Stimulated activated CD4-positive, alpha-beta T cell treated with anti-CD3 and anti-CD28 coated beads, Interleukin-12 subunit alpha, Interleukin-12 subunit beta, amount 100 ng/mL, for 24 hours (primary cell): ENCODE measurements around the gene AFF2.

Experiments
- DNase-seq, 2 experiments: peaks; one replicate each; pipeline ENCODE4 v3.0.0-alpha.2; 2020; ENCODE audit warnings: low read depth in 2 of 2

AFF2 gene

GRCh38 chrX:148723551-148723950, 223.1 kb downstream of the AFF2 start:
- DNase-seq = no peak

- no peak for DNase-seq
These were observed 228.5 kb downstream of the AFF2 start for GRCh38 chrX:148728901-148729300.

GRCh38 chrX:148732743-148733142, 232.3 kb downstream of the AFF2 start:
- no peak for DNase-seq

DNA sequence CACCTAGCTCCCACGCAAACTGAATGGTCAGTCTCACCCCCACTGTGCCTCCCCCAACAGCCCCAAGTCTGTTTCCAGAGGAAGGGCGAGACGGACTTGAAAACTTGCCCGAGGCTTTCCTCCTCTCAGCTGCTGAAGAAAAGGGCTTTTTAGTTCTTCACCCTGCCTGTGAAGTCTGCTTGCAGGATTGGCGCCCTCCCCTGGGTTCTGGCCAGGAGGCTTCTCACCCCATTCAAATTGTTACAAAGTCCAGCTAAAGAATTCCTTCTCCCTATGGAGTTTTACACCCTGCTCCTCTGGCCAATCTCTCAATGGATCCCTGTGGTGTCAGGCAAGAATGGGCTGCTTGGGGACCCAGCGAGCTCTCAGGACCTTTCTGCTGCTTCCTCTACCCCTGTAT, 241.0 kb downstream of the AFF2 start:
- no peak for DNase-seq

DNA sequence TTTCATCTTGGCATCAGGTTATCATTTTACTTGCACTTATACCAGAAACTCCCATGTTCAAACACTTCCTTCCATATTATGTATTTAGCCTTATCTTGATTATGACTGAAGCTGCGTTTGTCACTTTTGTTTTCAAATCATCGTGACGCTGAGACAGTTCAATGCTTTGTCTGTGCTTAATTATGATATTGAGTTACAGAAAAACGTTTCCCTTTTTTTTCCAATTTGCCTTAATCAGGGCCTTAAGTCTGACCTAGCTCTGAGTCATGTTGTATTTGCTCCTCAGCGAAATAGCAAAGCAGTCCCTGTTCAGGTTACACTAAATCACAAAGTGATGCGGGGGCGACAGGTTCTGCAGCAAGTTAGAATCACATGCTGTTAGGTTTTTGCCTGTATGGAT, 254.7 kb downstream of the AFF2 start:
- DNase-seq = no peak

DNA sequence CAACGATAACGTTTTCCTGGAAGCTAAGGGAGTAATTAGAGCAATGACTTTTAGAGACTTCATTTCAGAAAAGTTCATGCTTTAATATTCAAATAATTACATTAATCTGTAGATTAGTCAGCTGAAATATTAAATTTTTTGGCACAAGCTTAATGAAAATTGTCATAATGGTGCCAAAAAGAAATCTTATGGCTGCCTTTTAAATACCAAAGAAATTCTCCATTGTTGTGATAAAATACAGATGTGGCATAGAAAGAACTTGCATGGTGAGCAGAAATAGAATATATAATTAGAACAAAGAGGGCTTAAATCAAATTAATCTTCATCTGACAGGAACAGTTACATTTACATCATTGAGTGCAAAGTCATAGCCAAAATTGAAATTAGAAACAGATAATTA, 263.5 kb downstream of the AFF2 start:
- DNase-seq = no peak

DNA sequence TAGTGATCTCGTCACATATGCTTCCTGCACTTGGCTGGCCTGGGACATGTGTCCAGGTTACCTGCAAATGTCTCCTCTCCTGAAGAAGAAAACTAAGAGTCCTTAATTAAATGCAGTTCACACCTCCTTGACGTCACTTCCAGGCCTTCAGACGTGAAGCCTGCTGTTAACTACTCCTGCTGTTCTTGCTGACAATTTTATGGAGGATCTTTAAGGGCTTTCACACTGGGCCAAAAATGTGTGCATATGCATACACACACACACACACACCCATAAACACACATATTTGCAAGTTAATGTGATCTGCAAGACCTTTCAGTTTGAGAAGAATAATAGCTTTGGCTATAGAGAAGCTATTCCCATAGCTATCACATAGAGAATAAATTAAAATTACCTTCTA, 267.9 kb downstream of the AFF2 start:
- DNase-seq = no peak

GRCh38 chrX:148771440-148771839, 271.0 kb downstream of the AFF2 start:
- no peak for DNase-seq

DNA sequence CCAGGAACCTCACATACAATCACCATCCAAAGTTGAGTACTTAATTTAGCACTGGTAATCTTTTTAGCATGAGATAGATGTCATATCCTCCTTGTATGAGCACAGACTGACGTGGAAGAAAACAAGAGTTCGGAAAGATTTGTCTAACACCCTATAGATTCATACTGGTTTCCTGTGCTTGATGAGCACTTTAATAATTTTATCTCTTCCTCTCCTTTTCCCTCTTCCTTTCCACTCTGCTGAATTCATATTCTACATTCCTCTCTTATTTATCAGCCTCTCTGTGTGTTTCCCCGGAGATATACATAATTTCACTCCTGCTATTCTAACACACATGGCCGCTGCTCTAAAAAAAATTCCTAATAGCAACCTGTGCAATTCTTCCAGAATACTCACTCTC, 273.9 kb downstream of the AFF2 start:
- no peak for DNase-seq

- no peak for DNase-seq
These were observed 283.7 kb downstream of the AFF2 start for GRCh38 chrX:148784137-148784536.

DNA sequence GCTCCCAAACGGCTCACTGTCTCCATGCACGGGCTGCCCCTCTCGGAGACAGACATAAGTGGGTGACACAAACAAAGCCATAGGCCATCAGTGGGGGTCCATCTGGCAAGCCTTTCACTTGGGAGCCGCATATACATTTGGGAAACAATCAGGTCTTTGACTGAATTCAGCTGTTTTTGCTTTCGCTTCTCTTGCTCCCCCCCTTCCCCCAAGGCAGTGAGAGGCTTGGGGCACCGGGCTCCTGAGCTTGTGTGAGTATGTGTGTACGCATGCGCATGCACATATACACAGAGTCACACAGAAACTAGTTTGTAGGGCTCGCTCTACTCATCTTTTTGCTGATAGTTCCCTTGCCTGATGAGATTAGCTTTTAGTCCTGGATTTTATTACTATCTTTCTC, 284.4 kb downstream of the AFF2 start:
- no peak for DNase-seq

GRCh38 chrX:148785256-148785655, 284.8 kb downstream of the AFF2 start:
- DNase-seq = no peak

DNA sequence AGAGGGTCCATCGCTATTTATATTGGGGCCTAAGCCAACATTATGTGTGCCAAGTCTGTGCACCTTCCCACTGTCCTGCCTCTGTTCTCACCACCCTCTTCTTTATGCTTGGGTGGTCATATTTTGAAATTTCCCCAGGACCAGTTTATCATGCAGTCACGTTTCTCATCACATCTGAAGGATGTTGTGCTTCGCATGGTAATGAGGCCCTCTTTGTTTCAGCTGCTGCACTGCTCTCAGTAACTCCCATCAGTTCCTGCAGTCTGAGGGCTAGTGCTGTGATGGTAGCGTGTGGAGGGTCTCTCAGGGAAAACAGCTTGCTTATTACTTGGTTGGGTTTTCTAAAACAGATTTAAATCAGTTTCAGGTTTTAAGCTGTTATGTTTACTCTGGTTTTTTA, 288.0 kb downstream of the AFF2 start:
- no peak for DNase-seq

- DNase-seq = no peak
These were observed 293.9 kb downstream of the AFF2 start for GRCh38 chrX:148794350-148794749.

GRCh38 chrX:148804579-148805355, 304.4 kb downstream of the AFF2 start:
- DNase-seq = no peak

GRCh38 chrX:148806145-148806870, 305.9 kb downstream of the AFF2 start:
- no peak for DNase-seq

DNA sequence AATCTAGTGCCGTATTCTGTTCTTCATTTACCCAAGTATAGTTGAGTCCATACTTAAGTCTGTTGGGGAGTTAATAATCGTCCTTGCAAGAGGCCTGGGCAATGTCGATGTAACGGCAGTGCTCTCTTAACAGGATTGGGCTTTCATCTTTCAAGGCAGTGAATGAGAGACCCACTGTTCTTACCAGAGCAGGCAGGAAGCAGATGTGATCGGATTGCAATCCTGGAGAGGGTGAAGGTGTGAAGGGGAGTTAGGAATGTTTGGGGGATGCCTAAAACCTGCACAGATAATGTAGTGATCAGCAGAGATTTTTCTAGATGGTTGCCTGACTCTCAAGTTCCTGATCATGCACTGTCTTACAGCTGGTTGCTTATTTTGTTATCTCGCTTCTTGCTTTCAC, 308.4 kb downstream of the AFF2 start:
- no peak for DNase-seq

- no peak for DNase-seq
These were observed 310.8 kb downstream of the AFF2 start for GRCh38 chrX:148811236-148811635.

- DNase-seq = no peak
These were observed 313.0 kb downstream of the AFF2 start for GRCh38 chrX:148813422-148813821.

- DNase-seq = no peak
These were observed 313.6 kb downstream of the AFF2 start for GRCh38 chrX:148813967-148814366.

DNA sequence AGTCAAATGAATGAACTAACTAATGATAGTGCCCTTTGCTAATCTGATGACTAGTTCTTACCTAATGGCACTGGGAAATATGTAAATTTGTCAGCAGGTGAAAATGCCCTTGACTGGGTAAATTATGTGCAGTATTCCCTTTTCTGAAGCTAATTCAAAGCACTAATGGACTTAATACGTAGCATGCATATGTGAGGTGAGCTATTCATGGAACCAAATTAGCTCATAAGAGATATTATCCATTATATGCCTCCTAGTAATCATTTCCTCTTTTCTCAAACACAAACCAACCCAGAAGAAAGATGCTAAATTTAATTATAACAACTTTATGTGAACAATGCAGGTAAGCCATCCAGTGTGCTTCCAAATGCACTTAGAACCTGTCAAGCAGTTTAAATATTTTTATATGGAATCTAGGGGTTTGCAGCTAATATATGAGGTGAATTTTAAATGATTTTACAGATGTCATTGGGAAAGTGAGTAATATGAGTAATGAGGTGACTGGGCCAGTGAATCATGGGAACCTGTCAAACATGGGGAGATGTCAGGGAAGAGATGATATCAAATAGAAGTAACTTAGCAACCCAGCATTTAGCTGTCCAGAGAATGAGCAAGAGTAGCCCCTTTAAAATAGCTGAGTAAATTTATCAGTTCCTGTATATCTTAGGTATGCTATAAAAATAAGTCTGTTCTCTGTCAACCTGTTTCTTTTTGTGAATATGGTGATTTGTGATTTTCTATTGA, 315.0 kb downstream of the AFF2 start:
- DNase-seq = no peak

DNA sequence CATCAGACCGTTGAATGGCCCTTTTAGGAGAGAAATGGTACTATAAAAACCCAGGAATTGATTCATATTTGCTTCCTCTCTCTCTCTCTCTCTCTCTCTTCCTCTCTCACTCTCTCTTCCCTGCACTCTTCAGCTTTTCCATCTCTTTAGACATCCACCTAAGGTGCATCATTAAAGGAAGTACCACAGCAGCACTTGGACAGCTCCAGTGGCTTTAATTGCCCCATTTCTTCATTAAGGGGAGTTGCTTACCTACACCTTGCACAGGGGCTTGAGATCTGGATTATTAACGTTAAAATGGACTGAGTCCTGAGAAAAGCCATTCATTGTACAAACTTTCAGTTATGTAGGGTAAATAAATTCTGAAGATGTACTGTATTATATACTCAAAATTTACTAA, 323.6 kb downstream of the AFF2 start:
- DNase-seq = no peak

GRCh38 chrX:148825696-148826095, 325.3 kb downstream of the AFF2 start:
- DNase-seq = no peak
